ENCODE measurements around the gene MCC.

The MCC gene

GRCh38 chr5:113259034-113259433 is 229.2 kb downstream of the MCC start:
- TF ChIP-seq CTCF (IDR thresholded peaks at IDR 0.05; ENCODE audit: control insufficient read depth, extremely low read depth, insufficient read depth) = no peak

GRCh38 chr5:113257545-113257944 is 230.7 kb downstream of the MCC start:
- no peak overlapping the region for H3K4me3 ChIP-seq (ENCODE audit: low read depth, low read length)
- TF ChIP-seq CTCF (IDR thresholded peaks at IDR 0.05; ENCODE audit: control insufficient read depth, extremely low read depth, insufficient read depth) = no peak
- no peak for DNase-seq (ENCODE audit: low read depth)

More at GRCh38 chr5:113259034-113259433, 229.2 kb downstream of the MCC start:
- no peak for DNase-seq (ENCODE audit: low read depth)
- no peak overlapping the region for H3K4me3 ChIP-seq (ENCODE audit: low read depth, low read length)

GRCh38 chr5:113256671-113257452 is 231.4 kb downstream of the MCC start:
- TF ChIP-seq CTCF (IDR thresholded peaks at IDR 0.05; ENCODE audit: control insufficient read depth, extremely low read depth, insufficient read depth) = no peak
- no peak overlapping the region for H3K4me3 ChIP-seq (ENCODE audit: low read depth, low read length)
- DNase-seq (ENCODE audit: low read depth) = peak; percentile 72

- TF ChIP-seq CTCF (IDR thresholded peaks at IDR 0.05; ENCODE audit: control insufficient read depth, extremely low read depth, insufficient read depth) = no peak
- H3K4me3 ChIP-seq (ENCODE audit: low read depth, low read length) = no peak overlapping the region
- no peak for DNase-seq (ENCODE audit: low read depth)
Measured at GRCh38 chr5:113255579-113256386, 232.5 kb downstream of the MCC start.

GRCh38 chr5:113255105-113255504 is 233.1 kb downstream of the MCC start:
- no peak for DNase-seq (ENCODE audit: low read depth)
- H3K4me3 ChIP-seq (ENCODE audit: low read depth, low read length) = no peak overlapping the region
- TF ChIP-seq CTCF (IDR thresholded peaks at IDR 0.05; ENCODE audit: control insufficient read depth, extremely low read depth, insufficient read depth) = no peak

- no peak overlapping the region for H3K4me3 ChIP-seq (ENCODE audit: low read depth, low read length)
- DNase-seq (ENCODE audit: low read depth) = no peak
- TF ChIP-seq CTCF (IDR thresholded peaks at IDR 0.05; ENCODE audit: control insufficient read depth, extremely low read depth, insufficient read depth) = no peak
Measured at GRCh38 chr5:113253037-113253436, 235.2 kb downstream of the MCC start.
